GM19468 (cell line): ENCODE measurements around the gene VPS33B.
"Not testable (repeated sequence)": the region's sequence is repeated elsewhere in the genome, so short reads cannot be mapped to it uniquely, and the experiment has no call there.

Source experiments
- ATAC-seq: cut with Tn5 transposase; IDR thresholded peaks from one replicate; pipeline ENCODE4 v1.9.1; 2021; ENCODE audit warnings: mild to moderate bottlenecking, moderate library complexity, moderate number of reproducible peaks; ENCODE audit not compliant: unreplicated experiment; ENCODE audit errors: extremely low read depth

Gene VPS33B

DNA sequence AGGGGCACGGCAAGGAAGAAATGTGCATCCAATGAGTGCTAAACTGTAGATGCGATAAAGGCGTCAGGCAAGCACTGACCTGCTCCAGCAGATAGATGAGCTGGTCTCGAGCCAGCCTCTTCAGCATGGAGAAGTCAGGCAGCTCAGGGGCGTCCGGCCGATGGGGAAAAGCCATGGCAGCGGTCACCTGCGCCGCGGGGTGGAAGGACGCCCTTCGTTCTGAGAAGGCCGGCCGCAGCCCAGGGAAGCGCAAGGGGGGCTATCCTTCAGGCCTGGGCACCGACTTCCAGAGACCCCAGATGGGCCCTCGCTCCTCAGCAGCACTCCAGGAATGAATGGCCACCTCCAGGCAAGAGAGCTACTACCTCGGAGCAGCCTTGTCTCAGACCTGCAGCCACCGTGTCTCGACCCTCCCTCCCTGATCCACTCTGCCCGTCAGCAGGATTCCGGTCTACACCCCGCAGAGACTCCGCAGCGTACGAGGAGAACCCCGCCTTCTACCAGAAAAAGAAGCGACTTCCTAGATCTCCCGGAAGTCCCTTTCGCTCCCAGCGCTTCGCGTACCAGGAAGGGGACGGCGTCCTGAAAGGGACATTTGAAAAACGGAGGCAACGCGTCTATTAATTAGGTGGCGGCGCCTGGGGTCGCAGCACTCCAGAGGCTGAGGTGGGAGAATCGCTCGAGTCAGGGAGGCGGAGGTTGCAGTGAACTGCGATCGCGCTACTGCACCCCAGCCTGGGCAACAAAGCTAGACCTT lies at the start of gene VPS33B:
VPS33B (minus strand) TSS at position 520 of the 757 bp plus-strand sequence; CDS start at position 175, 345 bp downstream.
- ATAC-seq, result peak; percentile 74

GRCh38 chr15:91072161-91072560 lies 49.8 kb upstream of the VPS33B start:
- ATAC-seq, result no peak

- no peak for ATAC-seq
These were observed 48.5 kb upstream of the VPS33B start for GRCh38 chr15:91070872-91071271.

- no peak for ATAC-seq
These were observed 46.6 kb upstream of the VPS33B start for GRCh38 chr15:91068966-91069365.

- no peak for ATAC-seq
These were observed 46.0 kb upstream of the VPS33B start for GRCh38 chr15:91068436-91068835.

- no peak for ATAC-seq
These were observed 44.6 kb upstream of the VPS33B start for GRCh38 chr15:91067036-91067435.

GRCh38 chr15:91065505-91065904 lies 43.1 kb upstream of the VPS33B start:
- no peak for ATAC-seq

GRCh38 chr15:91061997-91062396 lies 39.6 kb upstream of the VPS33B start:
- ATAC-seq, result no peak

- no peak for ATAC-seq
These were observed 38.8 kb upstream of the VPS33B start for GRCh38 chr15:91061230-91061629.

GRCh38 chr15:91055548-91056331 lies 33.3 kb upstream of the VPS33B start:
- no peak for ATAC-seq

DNA sequence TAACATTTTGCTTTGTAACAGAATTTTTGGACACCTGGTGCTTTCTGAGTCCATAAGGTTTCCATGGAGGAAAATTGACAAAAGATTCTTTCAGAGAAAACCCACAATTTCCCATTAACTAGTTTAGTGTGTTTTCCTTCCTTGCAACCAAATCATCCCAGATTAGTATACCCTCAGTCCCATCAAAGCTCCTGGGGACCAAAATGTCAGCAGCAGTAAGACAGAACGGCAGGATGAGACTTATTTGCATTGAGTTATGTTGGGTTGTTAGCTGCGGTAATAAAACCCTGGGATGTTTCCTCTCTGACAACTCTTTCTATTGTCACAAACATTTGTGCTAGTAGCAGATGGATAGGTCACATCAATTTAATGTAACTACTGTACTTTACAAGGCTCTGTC lies 32.4 kb upstream of the VPS33B start:
- no peak for ATAC-seq

DNA sequence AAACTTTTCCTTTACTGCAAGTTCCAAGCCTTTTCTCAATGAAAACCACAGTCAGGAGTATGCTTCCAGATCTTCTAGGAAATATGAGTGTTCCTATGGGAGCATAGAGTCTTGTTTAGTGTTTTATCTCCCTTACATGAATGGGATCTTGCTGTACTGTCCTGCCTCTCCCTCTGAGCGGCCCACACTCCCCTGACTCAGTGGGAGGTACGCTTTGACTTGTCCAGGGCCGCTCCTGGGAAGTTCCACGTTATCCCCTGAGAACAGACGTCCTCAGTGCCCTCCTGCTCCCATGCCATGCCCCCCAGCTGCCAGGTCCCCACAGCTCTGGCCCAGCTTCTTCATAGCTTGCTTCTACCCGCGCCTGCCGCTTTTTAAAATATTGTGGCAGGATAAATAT lies 28.9 kb upstream of the VPS33B start:
- no peak for ATAC-seq

GRCh38 chr15:91050128-91050455 lies 27.7 kb upstream of the VPS33B start:
- no peak for ATAC-seq

DNA sequence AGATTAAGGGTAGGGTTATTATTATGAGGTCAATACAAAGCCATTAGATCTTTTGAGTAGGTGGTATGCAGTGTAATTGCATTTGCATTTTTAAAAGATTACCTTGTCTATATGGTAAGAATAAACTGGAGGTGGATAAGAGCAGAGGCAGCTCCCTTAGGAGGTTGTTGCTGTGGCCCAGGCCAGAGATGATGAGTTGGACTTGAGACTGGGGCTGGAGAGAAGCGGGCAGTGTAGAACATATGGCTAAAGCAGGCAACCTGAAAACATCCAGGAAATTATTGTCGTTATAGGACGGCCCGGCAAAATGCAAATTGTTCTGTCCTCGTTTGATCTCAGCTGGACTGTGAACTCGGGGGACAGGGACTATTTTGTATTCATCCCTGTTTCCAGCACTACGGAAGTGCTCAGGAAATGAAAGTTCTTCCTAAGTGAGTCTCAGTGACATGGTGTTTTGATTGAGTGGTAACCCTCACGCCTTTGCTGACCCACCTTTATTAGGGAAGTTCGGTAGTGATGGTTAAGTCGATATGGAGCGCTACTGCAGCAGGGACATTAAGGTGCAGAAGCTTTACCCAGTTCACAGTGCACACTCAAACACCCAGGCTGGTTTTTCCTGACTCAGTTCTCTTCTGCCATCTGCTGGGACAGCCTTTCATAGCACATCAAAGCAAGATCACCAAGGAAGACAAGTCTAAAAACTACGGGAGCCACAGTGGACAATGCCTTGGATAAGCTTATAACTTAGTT lies 27.2 kb upstream of the VPS33B start:
- ATAC-seq, result peak; percentile 45

DNA sequence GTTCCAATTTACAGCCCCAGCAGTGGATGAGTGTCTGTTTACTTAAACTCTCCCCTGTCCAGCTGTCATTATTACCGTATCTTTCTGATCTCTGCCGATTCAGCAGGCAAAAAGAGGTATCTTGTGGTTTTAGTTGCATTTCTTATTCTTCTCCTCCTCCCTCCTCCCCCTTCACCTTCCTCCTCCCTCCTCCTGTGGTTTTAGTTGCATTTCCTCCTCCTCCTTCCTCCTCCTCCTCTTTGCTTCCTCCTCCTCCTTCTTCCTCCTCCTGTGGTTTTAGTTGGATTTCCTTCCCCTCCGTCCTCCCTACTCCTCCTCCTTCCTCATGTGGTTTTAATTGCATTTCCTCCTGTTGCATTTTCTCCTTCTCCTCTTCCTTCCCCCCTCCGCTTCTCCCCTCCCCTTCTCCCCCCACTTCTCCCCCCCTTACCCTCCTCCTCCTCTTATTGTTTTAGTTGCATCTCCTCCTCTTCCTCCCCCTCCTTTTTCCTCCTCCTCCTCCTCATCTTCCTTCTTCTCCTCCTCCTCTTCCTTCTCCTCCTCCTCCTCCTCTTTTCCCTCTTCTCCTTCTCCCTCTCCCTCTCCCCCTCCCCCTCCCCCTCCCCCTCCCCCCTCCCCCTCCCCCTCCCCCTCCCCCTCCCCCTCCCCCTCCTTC lies 25.3 kb upstream of the VPS33B start:
- no peak for ATAC-seq

DNA sequence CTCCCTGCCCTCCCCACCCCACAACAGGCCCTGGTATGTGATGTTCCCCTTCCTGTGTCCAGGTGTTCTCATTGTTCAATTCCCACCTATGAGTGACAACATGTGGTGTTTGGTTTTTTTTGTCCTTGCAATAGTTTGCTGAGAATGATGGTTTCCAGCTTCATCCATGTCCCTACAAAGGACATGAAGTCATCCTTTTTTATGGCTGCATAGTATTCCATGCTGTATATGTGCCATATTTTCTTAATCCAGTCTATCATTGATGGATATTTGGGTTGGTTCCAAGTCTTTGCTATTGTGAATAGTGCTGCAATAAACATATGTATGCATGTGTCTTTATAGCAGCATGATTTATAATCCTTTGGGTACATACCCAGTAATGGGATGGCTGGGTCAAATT lies 23.7 kb upstream of the VPS33B start:
- not testable (repeated sequence) for ATAC-seq

DNA sequence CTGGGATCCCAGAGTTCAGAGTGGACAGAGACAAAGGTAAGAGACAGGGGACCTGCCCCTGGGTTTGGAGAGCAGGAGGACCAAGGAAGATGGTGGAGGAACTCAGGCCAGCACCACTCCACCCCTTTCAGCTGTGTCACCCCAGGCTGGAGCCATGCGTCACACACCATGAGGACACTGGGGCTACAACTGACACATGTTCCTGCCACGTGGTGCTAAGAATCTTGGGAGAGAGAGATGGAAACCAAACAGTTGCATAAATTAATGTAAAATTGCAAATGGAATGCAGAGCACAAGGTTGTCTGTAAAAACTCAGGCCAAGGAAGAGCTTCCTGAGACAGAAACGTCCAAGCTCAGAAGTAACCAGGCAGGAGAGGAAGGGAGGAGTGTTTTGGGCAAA lies 22.7 kb upstream of the VPS33B start:
- ATAC-seq, result no peak

- ATAC-seq, result no peak
These were observed 20.9 kb upstream of the VPS33B start for GRCh38 chr15:91043202-91043874.

DNA sequence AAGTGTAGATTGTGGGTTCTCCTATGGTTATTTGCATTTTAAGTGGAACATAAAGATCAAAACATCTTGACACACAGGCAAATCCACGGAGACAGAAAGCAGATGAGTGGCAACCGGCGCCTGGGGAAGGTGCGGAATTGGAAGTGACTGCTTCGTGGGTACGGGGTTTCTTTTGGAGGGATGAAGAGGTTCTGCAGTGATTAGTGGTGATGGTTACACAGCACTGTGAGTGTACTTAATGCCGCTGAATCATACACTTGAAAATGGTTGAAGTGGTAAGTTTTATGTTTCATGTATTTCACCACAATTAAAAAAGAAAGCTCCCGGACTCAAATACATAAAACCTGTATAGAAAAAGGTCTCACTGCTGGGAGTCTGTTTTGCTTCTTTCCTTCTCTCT lies 18.5 kb upstream of the VPS33B start:
- ATAC-seq, result no peak

DNA sequence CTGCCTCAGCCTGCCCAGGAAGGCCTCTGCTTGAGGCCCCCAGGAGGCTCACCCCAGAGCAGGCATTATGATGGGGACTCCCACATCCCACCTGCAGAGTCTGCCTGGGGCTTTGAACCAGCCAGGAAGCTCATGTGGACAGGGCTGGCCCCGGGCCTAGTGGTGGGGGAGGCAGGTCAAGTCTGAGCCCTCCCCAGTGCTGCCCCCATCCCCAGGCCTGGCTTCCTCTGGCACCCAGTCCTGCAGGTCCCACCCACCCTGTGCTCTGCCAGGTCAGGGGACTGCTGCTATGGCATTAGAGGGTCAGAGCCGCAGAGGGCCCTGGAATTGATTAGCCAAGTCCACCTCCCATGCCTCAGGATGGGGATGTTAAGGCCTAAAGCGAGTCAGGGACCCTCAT lies 17.6 kb upstream of the VPS33B start:
- no peak for ATAC-seq
